GM12872 (cell line): Measurements from ENCODE around the gene TCAIM.

Source experiments
- TF ChIP-seq, protein P1 (sequence below): IDR thresholded peaks from 3 replicates; pipeline ENCODE4 v1.5.1; 2011; ENCODE audit warnings: low read depth, mild to moderate bottlenecking, low read length, moderate library complexity; ENCODE audit not compliant: insufficient read depth

Gene TCAIM

DNA sequence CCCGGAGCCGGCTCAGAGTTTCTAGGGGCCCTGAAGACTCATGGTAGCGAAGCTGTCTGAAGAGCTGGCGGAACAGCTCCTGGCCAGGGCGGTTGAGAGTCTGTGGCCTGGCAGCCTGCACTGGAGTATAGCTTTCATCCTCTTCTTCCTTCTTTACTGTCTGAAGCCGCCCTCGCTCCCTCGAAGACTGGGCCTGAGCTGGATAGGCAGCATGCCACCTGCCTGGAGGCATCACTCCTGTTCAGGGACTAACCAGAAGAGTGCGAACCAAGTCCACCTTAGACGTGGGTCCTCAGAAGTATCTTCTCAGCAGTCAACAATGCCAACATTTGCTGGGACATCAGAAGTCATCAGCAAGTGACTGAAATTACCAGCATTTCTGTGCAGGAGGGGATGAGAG lies 116.8 kb downstream of the TCAIM start:
- TF ChIP-seq, protein P1, sequence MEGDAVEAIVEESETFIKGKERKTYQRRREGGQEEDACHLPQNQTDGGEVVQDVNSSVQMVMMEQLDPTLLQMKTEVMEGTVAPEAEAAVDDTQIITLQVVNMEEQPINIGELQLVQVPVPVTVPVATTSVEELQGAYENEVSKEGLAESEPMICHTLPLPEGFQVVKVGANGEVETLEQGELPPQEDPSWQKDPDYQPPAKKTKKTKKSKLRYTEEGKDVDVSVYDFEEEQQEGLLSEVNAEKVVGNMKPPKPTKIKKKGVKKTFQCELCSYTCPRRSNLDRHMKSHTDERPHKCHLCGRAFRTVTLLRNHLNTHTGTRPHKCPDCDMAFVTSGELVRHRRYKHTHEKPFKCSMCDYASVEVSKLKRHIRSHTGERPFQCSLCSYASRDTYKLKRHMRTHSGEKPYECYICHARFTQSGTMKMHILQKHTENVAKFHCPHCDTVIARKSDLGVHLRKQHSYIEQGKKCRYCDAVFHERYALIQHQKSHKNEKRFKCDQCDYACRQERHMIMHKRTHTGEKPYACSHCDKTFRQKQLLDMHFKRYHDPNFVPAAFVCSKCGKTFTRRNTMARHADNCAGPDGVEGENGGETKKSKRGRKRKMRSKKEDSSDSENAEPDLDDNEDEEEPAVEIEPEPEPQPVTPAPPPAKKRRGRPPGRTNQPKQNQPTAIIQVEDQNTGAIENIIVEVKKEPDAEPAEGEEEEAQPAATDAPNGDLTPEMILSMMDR, result no peak
